Astrocyte of the hippocampus (primary cell): Measurements from ENCODE around the gene HAPSTR1.

ENCODE experiments used
- DNase-seq: peaks from one replicate; pipeline ENCODE4 v3.0.0; 2011; ENCODE audit warnings: low read depth, low spot score

HAPSTR1 gene

GRCh38 chr16:9095656-9096397 lies 4.4 kb downstream of the HAPSTR1 start:
- no peak for DNase-seq

GRCh38 chr16:9096416-9096952 lies 5.0 kb downstream of the HAPSTR1 start:
- DNase-seq = no peak

- no peak for DNase-seq
Measured at GRCh38 chr16:9097266-9098219, 6.1 kb downstream of the HAPSTR1 start.

GRCh38 chr16:9098377-9099090 lies 7.1 kb downstream of the HAPSTR1 start:
- no peak for DNase-seq

GRCh38 chr16:9099131-9099625 lies 7.7 kb downstream of the HAPSTR1 start:
- DNase-seq = peak; percentile 50

- DNase-seq = peak; percentile 78
Measured at GRCh38 chr16:9102379-9102778, 10.9 kb downstream of the HAPSTR1 start.

GRCh38 chr16:9102943-9103342 lies 11.5 kb downstream of the HAPSTR1 start:
- no peak for DNase-seq

GRCh38 chr16:9103546-9103945 lies 12.1 kb downstream of the HAPSTR1 start:
- DNase-seq = no peak

- DNase-seq = no peak
Measured at GRCh38 chr16:9105189-9105588, 13.7 kb downstream of the HAPSTR1 start.

- no peak for DNase-seq
Measured at GRCh38 chr16:9107025-9107970, 15.9 kb downstream of the HAPSTR1 start.

GRCh38 chr16:9109255-9109654 lies 17.8 kb downstream of the HAPSTR1 start:
- DNase-seq = no peak

- no peak for DNase-seq
Measured at GRCh38 chr16:9112166-9112843, 20.9 kb downstream of the HAPSTR1 start.

GRCh38 chr16:9112844-9113186 lies 21.4 kb downstream of the HAPSTR1 start:
- no peak for DNase-seq

GRCh38 chr16:9113707-9114106 lies 22.3 kb downstream of the HAPSTR1 start:
- DNase-seq = no peak

GRCh38 chr16:9114112-9114511 lies 22.7 kb downstream of the HAPSTR1 start:
- DNase-seq = no peak

- no peak for DNase-seq
Measured at GRCh38 chr16:9114842-9115241, 23.4 kb downstream of the HAPSTR1 start.

- DNase-seq = peak; percentile 53
Measured at GRCh38 chr16:9115277-9115676, 23.8 kb downstream of the HAPSTR1 start.

- DNase-seq = no peak
Measured at GRCh38 chr16:9116141-9116540, 24.7 kb downstream of the HAPSTR1 start.

GRCh38 chr16:9118170-9118569 lies 26.7 kb downstream of the HAPSTR1 start:
- peak; percentile 30 for DNase-seq

- peak; percentile 91 for DNase-seq
Measured at GRCh38 chr16:9119795-9120194, 28.4 kb downstream of the HAPSTR1 start.
